Astrocyte of the hippocampus (primary cell): ENCODE measurements around the gene CREB3L2.
"Not testable (repeated sequence)": the region's sequence is repeated elsewhere in the genome, so short reads cannot be mapped to it uniquely, and the experiment has no call there.

Source experiments
- DNase-seq: peaks from one replicate; pipeline ENCODE4 v3.0.0; 2011; ENCODE audit warnings: low read depth, low spot score

Gene CREB3L2

GRCh38 chr7:137934176-137934826, 67.6 kb downstream of the CREB3L2 start:
- DNase-seq = no peak

- peak; percentile 63 for DNase-seq
Observed at GRCh38 chr7:137933270-137934017, 68.4 kb downstream of the CREB3L2 start.

GRCh38 chr7:137932881-137933269, 69.0 kb downstream of the CREB3L2 start:
- DNase-seq = no peak

- no peak for DNase-seq
Observed at GRCh38 chr7:137931823-137932222, 70.1 kb downstream of the CREB3L2 start.

- no peak for DNase-seq
Observed at GRCh38 chr7:137930581-137930980, 71.3 kb downstream of the CREB3L2 start.

- DNase-seq = peak; percentile 30
Observed at GRCh38 chr7:137928626-137929025, 73.3 kb downstream of the CREB3L2 start.

GRCh38 chr7:137927386-137927785, 74.5 kb downstream of the CREB3L2 start:
- no peak for DNase-seq

- not testable (repeated sequence) for DNase-seq
Observed at GRCh38 chr7:137926206-137926605, 75.7 kb downstream of the CREB3L2 start.

GRCh38 chr7:137925754-137926153, 76.1 kb downstream of the CREB3L2 start:
- DNase-seq = no peak

- no peak for DNase-seq
Observed at GRCh38 chr7:137925091-137925490, 76.8 kb downstream of the CREB3L2 start.

GRCh38 chr7:137923380-137923779, 78.5 kb downstream of the CREB3L2 start:
- DNase-seq = no peak

GRCh38 chr7:137920637-137921399, 81.1 kb downstream of the CREB3L2 start:
- DNase-seq = no peak

GRCh38 chr7:137919987-137920386, 81.9 kb downstream of the CREB3L2 start:
- no peak for DNase-seq

GRCh38 chr7:137916980-137917645, 84.8 kb downstream of the CREB3L2 start:
- no peak for DNase-seq

GRCh38 chr7:137916564-137916963, 85.3 kb downstream of the CREB3L2 start:
- DNase-seq = no peak

GRCh38 chr7:137915266-137915665, 86.6 kb downstream of the CREB3L2 start:
- no peak for DNase-seq

- no peak for DNase-seq
Observed at GRCh38 chr7:137913985-137914384, 87.9 kb downstream of the CREB3L2 start.

GRCh38 chr7:137909042-137909441, 92.8 kb downstream of the CREB3L2 start:
- peak; percentile 22 for DNase-seq

GRCh38 chr7:137908106-137908505, 93.8 kb downstream of the CREB3L2 start:
- DNase-seq = no peak

- DNase-seq = not testable (repeated sequence)
Observed at GRCh38 chr7:137906636-137907035, 95.2 kb downstream of the CREB3L2 start.

GRCh38 chr7:137904833-137905232, 97.1 kb downstream of the CREB3L2 start:
- no peak for DNase-seq
